ENCODE measurements around the gene CFAP100.

The CFAP100 gene

GRCh38 chr3:126424039-126424717 lies 29.5 kb downstream of the CFAP100 start:
- Histone ChIP-seq H3K9me3 (ENCODE audit: low read length) (0 out of 2 replicates have a peak, but pooled peaks cover 2% of the 10 kb centered on the region), H2AFZ (ENCODE audit: low read length) (no peak overlapping the region), H3F3A (ENCODE audit: insufficient read depth, low read length) (no peaks in the 10 kb centered on the region), H3K79me2 (ENCODE audit: insufficient read depth, low read length) (no peaks in the 10 kb centered on the region), H3K9ac (ENCODE audit: low read length) (no peak overlapping the region), H3K4me1 (ENCODE audit: insufficient read depth, low read length, severe bottlenecking) (no peaks in the 10 kb centered on the region), H3K4me3 (ENCODE audit: low read depth, low read length, poor library complexity, severe bottlenecking) (no peak overlapping the region), H4K20me1 (ENCODE audit: insufficient read depth, low read length) (no peaks in the 10 kb centered on the region), H3K27me3 (ENCODE audit: insufficient read depth, low read length) (no peaks in the 10 kb centered on the region), H3K4me2 (ENCODE audit: low read length) (no peak overlapping the region), H3K36me3 (ENCODE audit: insufficient read depth, low read length) (no peaks in the 10 kb centered on the region), H3K9me2 (ENCODE audit: low read depth, low read length) (no peaks in the 10 kb centered on the region), H3K27ac (ENCODE audit: low read depth, low read length, poor library complexity, severe bottlenecking) (no peak overlapping the region)
- TF ChIP-seq CTCF (IDR thresholded peaks at IDR 0.05; ENCODE audit: low read length) (no peak), EZH2 (IDR thresholded peaks at IDR 0.05; ENCODE audit: borderline replicate concordance, low read length) (no peak)

DNA sequence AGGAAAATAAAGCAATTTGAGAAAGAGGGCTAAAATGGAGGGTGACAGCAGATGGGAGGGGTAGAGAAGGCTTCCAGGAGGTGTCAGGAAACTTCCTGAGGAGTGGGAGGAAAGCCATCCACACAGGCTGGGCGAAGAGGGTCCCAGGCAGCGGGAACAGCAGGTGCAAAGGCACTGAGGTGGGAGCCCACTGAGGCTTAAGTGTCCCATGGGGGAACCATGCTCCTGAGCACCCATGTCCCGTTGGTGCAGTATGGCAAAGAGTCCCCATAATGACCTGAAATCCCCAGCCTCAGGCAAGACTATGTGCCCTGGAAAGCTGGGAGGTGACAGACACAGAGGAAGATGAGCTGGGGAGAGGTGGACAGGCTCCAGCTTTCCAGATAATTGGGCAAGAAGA lies 30.0 kb downstream of the CFAP100 start:
- Histone ChIP-seq H3K9ac (ENCODE audit: low read length) (no peak overlapping the region), H4K20me1 (ENCODE audit: insufficient read depth, low read length) (no peaks in the 10 kb centered on the region), H3K9me3 (ENCODE audit: low read length) (0 out of 2 replicates have a peak, but pooled peaks cover 2% of the 10 kb centered on the region), H3K9me2 (ENCODE audit: low read depth, low read length) (no peaks in the 10 kb centered on the region), H3K79me2 (ENCODE audit: insufficient read depth, low read length) (no peaks in the 10 kb centered on the region), H3K27me3 (ENCODE audit: insufficient read depth, low read length) (no peaks in the 10 kb centered on the region), H3K36me3 (ENCODE audit: insufficient read depth, low read length) (no peaks in the 10 kb centered on the region), H3K4me3 (ENCODE audit: low read depth, low read length, poor library complexity, severe bottlenecking) (no peak overlapping the region), H3F3A (ENCODE audit: insufficient read depth, low read length) (no peaks in the 10 kb centered on the region), H3K4me1 (ENCODE audit: insufficient read depth, low read length, severe bottlenecking) (no peaks in the 10 kb centered on the region), H3K4me2 (ENCODE audit: low read length) (no peak overlapping the region), H3K27ac (ENCODE audit: low read depth, low read length, poor library complexity, severe bottlenecking) (no peak overlapping the region), H2AFZ (ENCODE audit: low read length) (no peak overlapping the region)
- TF ChIP-seq CTCF (IDR thresholded peaks at IDR 0.05; ENCODE audit: low read length) (no peak), EZH2 (IDR thresholded peaks at IDR 0.05; ENCODE audit: borderline replicate concordance, low read length) (no peak)

GRCh38 chr3:126431103-126431534 lies 36.4 kb downstream of the CFAP100 start:
- H3K27me3 ChIP-seq (ENCODE audit: insufficient read depth, low read length), result no peaks in the 10 kb centered on the region
- H3F3A ChIP-seq (ENCODE audit: insufficient read depth, low read length), result no peaks in the 10 kb centered on the region
- no peak for TF ChIP-seq EZH2 (IDR thresholded peaks at IDR 0.05; ENCODE audit: borderline replicate concordance, low read length)
- TF ChIP-seq CTCF (IDR thresholded peaks at IDR 0.05; ENCODE audit: low read length), result no peak
- H3K9me2 ChIP-seq (ENCODE audit: low read depth, low read length), result no peaks in the 10 kb centered on the region
- no peak overlapping the region for H3K9ac ChIP-seq (ENCODE audit: low read length)
- H3K4me1 ChIP-seq (ENCODE audit: insufficient read depth, low read length, severe bottlenecking), result no peaks in the 10 kb centered on the region
- H3K27ac ChIP-seq (ENCODE audit: low read depth, low read length, poor library complexity, severe bottlenecking), result no peak overlapping the region
- no peaks in the 10 kb centered on the region for H3K79me2 ChIP-seq (ENCODE audit: insufficient read depth, low read length)
- no peaks in the 10 kb centered on the region for H3K36me3 ChIP-seq (ENCODE audit: insufficient read depth, low read length)
- no peak overlapping the region for H3K4me2 ChIP-seq (ENCODE audit: low read length)
- no peak overlapping the region for H3K4me3 ChIP-seq (ENCODE audit: low read depth, low read length, poor library complexity, severe bottlenecking)
- no peaks in the 10 kb centered on the region for H4K20me1 ChIP-seq (ENCODE audit: insufficient read depth, low read length)
- 0 out of 2 replicates have a peak, but pooled peaks cover 2% of the 10 kb centered on the region for H3K9me3 ChIP-seq (ENCODE audit: low read length)
- no peak overlapping the region for H2AFZ ChIP-seq (ENCODE audit: low read length)

Data from OCI-LY1 (cell line).